ENCODE data around the gene TPRN.

DNA sequence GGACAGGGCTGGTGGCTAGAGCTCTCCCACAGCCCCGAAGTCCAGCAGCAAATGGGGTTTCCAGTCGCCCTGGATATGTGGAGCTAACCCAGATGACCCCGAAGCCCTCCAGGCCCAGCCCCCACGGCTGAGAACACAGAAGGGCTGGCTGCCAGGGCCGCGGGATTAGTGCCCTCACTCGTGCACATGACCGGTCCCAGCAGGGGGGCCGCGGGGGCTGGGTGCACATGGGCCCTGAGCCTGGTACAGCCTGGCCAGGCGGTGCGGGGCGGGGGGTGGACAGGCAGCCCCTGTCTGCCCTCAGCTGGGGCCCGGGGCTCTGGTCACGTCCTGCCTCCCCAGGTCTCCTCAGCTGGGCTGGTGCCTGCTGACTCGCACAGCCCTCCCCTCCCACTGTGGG is 6.2 kb downstream of the TPRN start:
- TF ChIP-seq, protein P1, sequence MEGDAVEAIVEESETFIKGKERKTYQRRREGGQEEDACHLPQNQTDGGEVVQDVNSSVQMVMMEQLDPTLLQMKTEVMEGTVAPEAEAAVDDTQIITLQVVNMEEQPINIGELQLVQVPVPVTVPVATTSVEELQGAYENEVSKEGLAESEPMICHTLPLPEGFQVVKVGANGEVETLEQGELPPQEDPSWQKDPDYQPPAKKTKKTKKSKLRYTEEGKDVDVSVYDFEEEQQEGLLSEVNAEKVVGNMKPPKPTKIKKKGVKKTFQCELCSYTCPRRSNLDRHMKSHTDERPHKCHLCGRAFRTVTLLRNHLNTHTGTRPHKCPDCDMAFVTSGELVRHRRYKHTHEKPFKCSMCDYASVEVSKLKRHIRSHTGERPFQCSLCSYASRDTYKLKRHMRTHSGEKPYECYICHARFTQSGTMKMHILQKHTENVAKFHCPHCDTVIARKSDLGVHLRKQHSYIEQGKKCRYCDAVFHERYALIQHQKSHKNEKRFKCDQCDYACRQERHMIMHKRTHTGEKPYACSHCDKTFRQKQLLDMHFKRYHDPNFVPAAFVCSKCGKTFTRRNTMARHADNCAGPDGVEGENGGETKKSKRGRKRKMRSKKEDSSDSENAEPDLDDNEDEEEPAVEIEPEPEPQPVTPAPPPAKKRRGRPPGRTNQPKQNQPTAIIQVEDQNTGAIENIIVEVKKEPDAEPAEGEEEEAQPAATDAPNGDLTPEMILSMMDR (IDR thresholded peaks at IDR 0.05): no peak
- no peak for TF ChIP-seq POLR2A (IDR thresholded peaks at IDR 0.05)
